ENCODE measurements around the gene CLDN6. TPM values are rescaled to one million over a fixed set of nuclear protein-coding genes. Genes with fewer than 3 reads are reported as not detected.

The CLDN6 gene
- total and polyA plus RNA-seq, 9 of the 15 experiments (the other 6 are each of a cell fraction or from before 2014, with no cell fraction given), result 0.22 to 0.75 (median 0.38) TPM; not detected in 3

DNA sequence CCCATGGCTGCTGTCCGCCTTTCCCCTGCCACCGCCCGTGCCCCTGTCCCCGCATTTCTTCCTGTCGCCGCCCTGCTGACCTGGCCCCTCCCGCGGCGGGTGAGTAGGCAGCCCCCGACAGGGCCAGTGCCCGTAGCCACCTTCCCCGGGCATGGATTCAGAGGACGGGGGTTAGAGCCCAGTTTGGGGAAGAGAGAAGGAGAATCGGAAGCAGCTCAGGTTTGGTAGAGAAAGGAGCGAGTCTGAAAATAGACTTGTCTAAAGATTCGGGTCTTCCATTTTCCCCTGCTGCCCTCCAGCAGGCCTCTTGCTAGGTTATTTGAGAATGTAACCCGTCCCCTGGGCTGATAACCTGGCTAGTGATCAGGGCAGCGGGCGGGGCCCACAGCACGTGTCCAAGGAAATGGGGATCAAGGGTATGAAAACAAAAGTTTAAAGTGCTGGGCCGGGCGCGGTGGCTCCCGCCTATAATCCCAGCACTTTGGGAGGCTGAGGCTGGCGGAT lies 13.2 kb downstream of the CLDN6 start (continued):
- TF ChIP-seq CXXC5 (CRISPR knock-in tag; IDR thresholded peaks at IDR 0.05), result peak; percentile 36
- no peak for TF ChIP-seq FOXJ3 (CRISPR knock-in tag; IDR thresholded peaks at IDR 0.05)
- TF ChIP-seq L3MBTL2 (IDR thresholded peaks at IDR 0.05), result peak; percentile 79
- no peak for TF ChIP-seq ZFP1 (CRISPR knock-in tag; IDR thresholded peaks at IDR 0.05)
- TF ChIP-seq ILK (tag; IDR thresholded peaks at IDR 0.05; ENCODE audit: borderline replicate concordance, low read depth), result no peak
- peak; percentile 51 for TF ChIP-seq NFE2 (IDR thresholded peaks at IDR 0.05; ENCODE audit: low read depth)
- TF ChIP-seq EP400 (IDR thresholded peaks at IDR 0.05), result peak; percentile 49
- no peak for TF ChIP-seq PTRF (tag; IDR thresholded peaks at IDR 0.05)
- peak; percentile 85 for TF ChIP-seq MYC (IDR thresholded peaks at IDR 0.05; ENCODE audit: low read depth, low read length)
- no peak; the same call in 1 of the 2 replicates for TF ChIP-seq MYC (CRISPR knock-in tag; IDR thresholded peaks at IDR 0.05; ENCODE audit: borderline replicate concordance, low read depth)
- TF ChIP-seq, protein P1, sequence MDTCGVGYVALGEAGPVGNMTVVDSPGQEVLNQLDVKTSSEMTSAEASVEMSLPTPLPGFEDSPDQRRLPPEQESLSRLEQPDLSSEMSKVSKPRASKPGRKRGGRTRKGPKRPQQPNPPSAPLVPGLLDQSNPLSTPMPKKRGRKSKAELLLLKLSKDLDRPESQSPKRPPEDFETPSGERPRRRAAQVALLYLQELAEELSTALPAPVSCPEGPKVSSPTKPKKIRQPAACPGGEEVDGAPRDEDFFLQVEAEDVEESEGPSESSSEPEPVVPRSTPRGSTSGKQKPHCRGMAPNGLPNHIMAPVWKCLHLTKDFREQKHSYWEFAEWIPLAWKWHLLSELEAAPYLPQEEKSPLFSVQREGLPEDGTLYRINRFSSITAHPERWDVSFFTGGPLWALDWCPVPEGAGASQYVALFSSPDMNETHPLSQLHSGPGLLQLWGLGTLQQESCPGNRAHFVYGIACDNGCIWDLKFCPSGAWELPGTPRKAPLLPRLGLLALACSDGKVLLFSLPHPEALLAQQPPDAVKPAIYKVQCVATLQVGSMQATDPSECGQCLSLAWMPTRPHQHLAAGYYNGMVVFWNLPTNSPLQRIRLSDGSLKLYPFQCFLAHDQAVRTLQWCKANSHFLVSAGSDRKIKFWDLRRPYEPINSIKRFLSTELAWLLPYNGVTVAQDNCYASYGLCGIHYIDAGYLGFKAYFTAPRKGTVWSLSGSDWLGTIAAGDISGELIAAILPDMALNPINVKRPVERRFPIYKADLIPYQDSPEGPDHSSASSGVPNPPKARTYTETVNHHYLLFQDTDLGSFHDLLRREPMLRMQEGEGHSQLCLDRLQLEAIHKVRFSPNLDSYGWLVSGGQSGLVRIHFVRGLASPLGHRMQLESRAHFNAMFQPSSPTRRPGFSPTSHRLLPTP (IDR thresholded peaks at IDR 0.05; ENCODE audit: borderline replicate concordance, extremely low read depth, insufficient read length), result no peak
- TF ChIP-seq, protein P2, sequence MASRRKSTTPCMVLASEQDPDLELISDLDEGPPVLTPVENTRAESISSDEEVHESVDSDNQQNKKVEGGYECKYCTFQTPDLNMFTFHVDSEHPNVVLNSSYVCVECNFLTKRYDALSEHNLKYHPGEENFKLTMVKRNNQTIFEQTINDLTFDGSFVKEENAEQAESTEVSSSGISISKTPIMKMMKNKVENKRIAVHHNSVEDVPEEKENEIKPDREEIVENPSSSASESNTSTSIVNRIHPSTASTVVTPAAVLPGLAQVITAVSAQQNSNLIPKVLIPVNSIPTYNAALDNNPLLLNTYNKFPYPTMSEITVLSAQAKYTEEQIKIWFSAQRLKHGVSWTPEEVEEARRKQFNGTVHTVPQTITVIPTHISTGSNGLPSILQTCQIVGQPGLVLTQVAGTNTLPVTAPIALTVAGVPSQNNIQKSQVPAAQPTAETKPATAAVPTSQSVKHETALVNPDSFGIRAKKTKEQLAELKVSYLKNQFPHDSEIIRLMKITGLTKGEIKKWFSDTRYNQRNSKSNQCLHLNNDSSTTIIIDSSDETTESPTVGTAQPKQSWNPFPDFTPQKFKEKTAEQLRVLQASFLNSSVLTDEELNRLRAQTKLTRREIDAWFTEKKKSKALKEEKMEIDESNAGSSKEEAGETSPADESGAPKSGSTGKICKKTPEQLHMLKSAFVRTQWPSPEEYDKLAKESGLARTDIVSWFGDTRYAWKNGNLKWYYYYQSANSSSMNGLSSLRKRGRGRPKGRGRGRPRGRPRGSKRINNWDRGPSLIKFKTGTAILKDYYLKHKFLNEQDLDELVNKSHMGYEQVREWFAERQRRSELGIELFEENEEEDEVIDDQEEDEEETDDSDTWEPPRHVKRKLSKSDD (conservative IDR thresholded peaks at IDR 0.05; ENCODE audit: low read length), result no peak
- TF ChIP-seq, protein P3, sequence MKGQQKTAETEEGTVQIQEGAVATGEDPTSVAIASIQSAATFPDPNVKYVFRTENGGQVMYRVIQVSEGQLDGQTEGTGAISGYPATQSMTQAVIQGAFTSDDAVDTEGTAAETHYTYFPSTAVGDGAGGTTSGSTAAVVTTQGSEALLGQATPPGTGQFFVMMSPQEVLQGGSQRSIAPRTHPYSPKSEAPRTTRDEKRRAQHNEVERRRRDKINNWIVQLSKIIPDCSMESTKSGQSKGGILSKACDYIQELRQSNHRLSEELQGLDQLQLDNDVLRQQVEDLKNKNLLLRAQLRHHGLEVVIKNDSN (CRISPR knock-in tag; IDR thresholded peaks at IDR 0.05), result peak; percentile 60
- TF ChIP-seq BHLHE40 (IDR thresholded peaks at IDR 0.05; ENCODE audit: low read length), result peak; percentile 61
- peak; percentile 31; the same call in 1 of the 2 replicates for TF ChIP-seq ARID1B (IDR thresholded peaks at IDR 0.05)
- TF ChIP-seq EP300 (IDR thresholded peaks at IDR 0.05; ENCODE audit: low read length), result no peak
- peak; percentile 32; the same call in 1 of the 2 replicates for TF ChIP-seq SP1 (CRISPR knock-in tag; IDR thresholded peaks at IDR 0.05)
- no peak for TF ChIP-seq ZNF239 (CRISPR knock-in tag; IDR thresholded peaks at IDR 0.05)
- peak; percentile 44; the same call in 1 of the 2 replicates for TF ChIP-seq GATAD2A (IDR thresholded peaks at IDR 0.05)
- TF ChIP-seq, protein P4, sequence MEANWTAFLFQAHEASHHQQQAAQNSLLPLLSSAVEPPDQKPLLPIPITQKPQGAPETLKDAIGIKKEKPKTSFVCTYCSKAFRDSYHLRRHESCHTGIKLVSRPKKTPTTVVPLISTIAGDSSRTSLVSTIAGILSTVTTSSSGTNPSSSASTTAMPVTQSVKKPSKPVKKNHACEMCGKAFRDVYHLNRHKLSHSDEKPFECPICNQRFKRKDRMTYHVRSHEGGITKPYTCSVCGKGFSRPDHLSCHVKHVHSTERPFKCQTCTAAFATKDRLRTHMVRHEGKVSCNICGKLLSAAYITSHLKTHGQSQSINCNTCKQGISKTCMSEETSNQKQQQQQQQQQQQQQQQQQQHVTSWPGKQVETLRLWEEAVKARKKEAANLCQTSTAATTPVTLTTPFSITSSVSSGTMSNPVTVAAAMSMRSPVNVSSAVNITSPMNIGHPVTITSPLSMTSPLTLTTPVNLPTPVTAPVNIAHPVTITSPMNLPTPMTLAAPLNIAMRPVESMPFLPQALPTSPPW (CRISPR knock-in tag; IDR thresholded peaks at IDR 0.05), result peak; percentile 80
- no peak for TF ChIP-seq PURB (CRISPR knock-in tag; IDR thresholded peaks at IDR 0.05; ENCODE audit: low read depth)

Measured in K562 (cell line).